AG09319 (cell line): ENCODE data around the gene ACSL1.

Experiments
- DNase-seq: peaks from one replicate; pipeline ENCODE4 v3.0.0-alpha.2; 2010; ENCODE audit warnings: low read depth; ENCODE audit errors: extremely low read depth
- CTCF ChIP-seq: IDR thresholded peaks from 2 replicates; pipeline ENCODE4 v1.5.1; 2011; ENCODE audit warnings: low read depth, mild to moderate bottlenecking, inconsistent platforms, low read length, moderate library complexity

ACSL1 gene

GRCh38 chr4:184810720-184811119 lies 15.0 kb downstream of the ACSL1 start:
- no peak for DNase-seq
- TF ChIP-seq CTCF = no peak

GRCh38 chr4:184808713-184809050 lies 17.1 kb downstream of the ACSL1 start:
- no peak for DNase-seq

GRCh38 chr4:184807797-184808712 lies 17.7 kb downstream of the ACSL1 start:
- no peak for TF ChIP-seq CTCF
- no peak for DNase-seq

More at GRCh38 chr4:184808713-184809050, 17.1 kb downstream of the ACSL1 start:
- TF ChIP-seq CTCF = no peak

- DNase-seq = no peak
- no peak for TF ChIP-seq CTCF
These were observed 18.5 kb downstream of the ACSL1 start for GRCh38 chr4:184807256-184807655.

- TF ChIP-seq CTCF = no peak
- DNase-seq = no peak
These were observed 19.1 kb downstream of the ACSL1 start for GRCh38 chr4:184806711-184807110.

- no peak for TF ChIP-seq CTCF
- DNase-seq = no peak
These were observed 19.6 kb downstream of the ACSL1 start for GRCh38 chr4:184806229-184806550.

GRCh38 chr4:184805462-184806228 lies 20.1 kb downstream of the ACSL1 start:
- TF ChIP-seq CTCF = no peak
- no peak for DNase-seq
